HG02642 (cell line): ENCODE measurements around the gene ZNF771.
A peak's percentile ranks its signal among the peaks of the same experiment; 100 is the strongest.

ENCODE experiments used
- ATAC-seq: cut with Tn5 transposase; IDR thresholded peaks from one replicate; pipeline ENCODE4 v1.9.1; 2021; ENCODE audit warnings: mild to moderate bottlenecking; ENCODE audit not compliant: unreplicated experiment, poor library complexity

The ZNF771 gene

GRCh38 chr16:30407102-30407803 is at the start of gene ZNF771:
TSS of gene ZNF771 (plus strand) at chr16:30407606. CDS start at chr16:30408054, 448 bp downstream.
- peak; percentile 85 for ATAC-seq

DNA sequence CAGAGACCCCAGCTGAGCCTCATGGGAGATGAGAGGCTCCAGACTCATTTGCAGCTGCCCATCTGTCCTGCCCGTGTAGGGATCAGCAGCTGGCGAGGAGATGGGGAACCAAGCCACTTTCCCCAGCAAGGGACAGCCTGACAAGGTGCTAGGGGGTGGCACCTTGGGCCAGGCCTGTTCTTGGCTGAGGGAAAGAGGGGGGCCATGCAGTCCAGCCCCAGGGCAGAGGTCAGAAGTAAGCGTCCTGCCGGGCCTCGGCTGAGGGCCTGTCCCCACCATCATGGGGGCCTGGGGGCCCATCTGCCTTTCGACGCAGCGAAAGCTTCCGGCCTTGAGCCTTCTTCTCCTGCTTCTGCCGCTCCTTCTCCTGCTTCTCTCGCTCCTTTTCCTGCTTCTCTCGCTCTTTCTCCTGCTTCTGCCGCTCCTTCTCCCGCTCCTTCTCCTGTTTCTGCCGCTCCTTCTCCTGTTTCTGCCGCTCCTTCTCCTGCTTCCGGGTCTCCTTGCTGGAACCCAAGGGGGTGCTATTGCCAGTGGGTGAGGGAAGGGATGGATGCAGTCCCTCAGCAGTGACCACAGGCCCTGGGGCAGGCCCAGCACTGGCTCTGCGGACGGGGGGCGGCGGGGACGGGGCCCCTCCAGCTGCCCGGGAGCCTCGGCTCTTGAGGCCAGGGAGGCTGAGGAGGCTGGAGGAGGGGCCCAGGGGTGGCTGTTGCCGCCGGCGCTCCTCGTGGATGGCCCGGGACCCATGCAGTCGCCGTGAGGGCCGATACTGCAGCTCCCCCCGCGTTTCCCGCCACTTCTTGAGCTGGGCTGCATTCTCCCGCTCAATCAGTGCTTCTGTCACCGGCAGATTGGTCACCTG is 49.5 kb upstream of the ZNF771 start:
- no peak for ATAC-seq

DNA sequence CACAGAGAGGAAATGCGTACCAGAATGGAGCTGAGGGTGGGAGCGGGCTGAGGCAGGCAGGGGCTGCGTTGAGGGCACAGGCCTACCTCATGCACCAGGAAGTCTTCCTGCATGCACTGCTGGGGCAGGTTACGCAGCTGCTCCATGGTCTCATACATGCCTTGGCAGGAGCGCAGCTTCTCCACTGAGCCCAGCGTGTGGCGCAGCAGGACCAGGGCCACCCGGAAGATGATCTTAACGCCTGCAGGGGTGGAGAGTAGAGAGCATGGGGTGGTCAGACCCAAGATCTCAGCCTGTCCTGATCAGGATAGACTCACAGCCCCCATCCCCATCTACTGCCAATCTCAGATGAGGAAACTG is 48.8 kb upstream of the ZNF771 start:
- no peak for ATAC-seq

- no peak for ATAC-seq
Observed at GRCh38 chr16:30358990-30359870, 48.2 kb upstream of the ZNF771 start.

DNA sequence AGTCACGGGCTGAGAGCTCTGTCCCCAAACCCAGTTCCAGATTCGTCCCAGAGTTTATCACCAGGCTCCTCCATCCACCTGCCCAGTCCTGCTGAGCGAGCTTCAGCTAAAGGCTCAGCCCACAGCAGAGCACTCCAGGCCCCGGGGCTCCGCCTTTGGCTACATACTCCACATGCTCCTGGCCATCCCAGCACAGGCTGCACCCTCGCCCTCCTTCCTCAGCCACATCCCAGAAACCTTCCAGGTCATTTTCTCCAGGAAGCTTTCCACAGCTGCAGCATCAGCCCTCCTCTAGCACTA is 47.6 kb upstream of the ZNF771 start:
- no peak for ATAC-seq

GRCh38 chr16:30361180-30361579 is 46.2 kb upstream of the ZNF771 start:
- no peak for ATAC-seq

- no peak for ATAC-seq
Observed at GRCh38 chr16:30365200-30365599, 42.2 kb upstream of the ZNF771 start.

GRCh38 chr16:30366511-30366910 is 40.9 kb upstream of the ZNF771 start:
- ATAC-seq, result no peak

- no peak for ATAC-seq
Observed at GRCh38 chr16:30367349-30368009, 39.9 kb upstream of the ZNF771 start.

- ATAC-seq, result no peak
Observed at GRCh38 chr16:30368122-30368791, 39.1 kb upstream of the ZNF771 start.

- no peak for ATAC-seq
Observed at GRCh38 chr16:30368792-30369090, 38.7 kb upstream of the ZNF771 start.

DNA sequence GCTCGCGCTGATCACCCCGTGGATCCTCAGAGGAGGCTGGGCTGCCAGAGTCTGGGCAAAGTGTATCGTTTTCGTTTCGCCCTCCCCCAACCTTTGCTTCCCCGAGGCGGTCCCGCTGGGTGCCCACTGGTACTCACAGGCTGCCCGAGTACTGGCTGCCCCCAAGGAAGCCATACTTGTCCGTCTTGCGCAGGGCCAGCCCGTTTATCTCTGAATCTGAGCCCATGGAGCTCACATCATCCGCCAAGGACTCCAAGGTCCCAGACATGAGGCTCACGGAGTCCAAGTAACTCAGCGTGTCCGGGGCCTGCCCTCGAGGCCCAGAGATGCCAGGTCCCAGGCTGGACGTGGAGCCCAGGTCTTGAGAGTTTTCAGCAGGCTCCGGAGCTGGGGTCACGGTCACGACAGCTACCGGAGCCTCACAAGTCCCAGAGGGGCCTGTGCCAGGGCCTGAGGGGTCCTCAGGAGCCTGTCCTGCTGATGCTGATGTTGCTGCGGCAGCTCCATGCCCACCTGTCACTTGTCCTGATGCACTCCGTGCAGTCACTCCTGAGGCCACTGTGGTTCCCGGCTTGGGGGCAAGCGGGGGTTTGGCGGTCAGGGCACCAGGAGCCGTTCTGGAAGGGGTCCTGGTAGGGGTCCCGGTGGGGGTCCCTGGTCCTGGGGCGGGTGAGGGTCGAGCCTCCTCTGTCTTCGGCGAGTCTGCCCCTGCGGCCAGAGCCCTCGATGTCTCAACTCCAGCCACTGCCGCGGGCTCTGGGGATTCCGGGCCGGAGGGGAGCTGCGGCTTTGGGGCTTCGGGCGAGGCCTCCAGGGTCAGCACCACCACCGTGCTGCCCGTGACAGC is 38.1 kb upstream of the ZNF771 start:
- no peak for ATAC-seq

- no peak for ATAC-seq
Observed at GRCh38 chr16:30369938-30370455, 37.4 kb upstream of the ZNF771 start.

GRCh38 chr16:30370456-30371247 is 36.8 kb upstream of the ZNF771 start, which contains the start of gene TBC1D10B:
TSS of gene TBC1D10B (minus strand) at chr16:30370494. CDS start at chr16:30370183, 311 bp downstream.
- peak; percentile 81 for ATAC-seq

DNA sequence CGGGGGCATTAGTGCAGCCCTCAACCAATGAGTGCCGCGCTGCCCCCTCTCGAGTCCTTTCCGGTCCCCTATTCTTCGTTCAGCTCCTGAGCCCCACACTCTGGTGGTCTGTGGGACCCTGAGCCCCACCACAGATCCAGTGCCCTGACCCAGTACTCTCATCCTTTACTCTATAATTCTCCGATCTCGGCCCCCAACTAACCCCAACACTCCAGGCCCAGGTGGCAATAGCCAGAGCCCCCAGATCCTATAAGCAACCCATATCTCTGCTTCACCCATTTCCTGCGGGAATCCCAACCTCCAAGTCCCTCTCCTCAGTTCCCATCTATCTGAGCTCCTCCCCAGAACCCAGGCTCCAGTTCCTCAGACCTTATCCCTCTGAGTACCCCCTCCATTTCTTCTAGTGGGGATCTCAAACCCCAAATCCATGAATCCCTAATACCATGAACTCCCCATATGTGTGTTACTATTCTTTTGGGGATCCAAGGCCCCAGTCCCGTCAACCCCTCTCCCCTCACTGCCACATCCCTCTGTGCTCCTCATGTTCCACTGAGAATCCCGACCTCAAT is 36.1 kb upstream of the ZNF771 start:
- ATAC-seq, result no peak

DNA sequence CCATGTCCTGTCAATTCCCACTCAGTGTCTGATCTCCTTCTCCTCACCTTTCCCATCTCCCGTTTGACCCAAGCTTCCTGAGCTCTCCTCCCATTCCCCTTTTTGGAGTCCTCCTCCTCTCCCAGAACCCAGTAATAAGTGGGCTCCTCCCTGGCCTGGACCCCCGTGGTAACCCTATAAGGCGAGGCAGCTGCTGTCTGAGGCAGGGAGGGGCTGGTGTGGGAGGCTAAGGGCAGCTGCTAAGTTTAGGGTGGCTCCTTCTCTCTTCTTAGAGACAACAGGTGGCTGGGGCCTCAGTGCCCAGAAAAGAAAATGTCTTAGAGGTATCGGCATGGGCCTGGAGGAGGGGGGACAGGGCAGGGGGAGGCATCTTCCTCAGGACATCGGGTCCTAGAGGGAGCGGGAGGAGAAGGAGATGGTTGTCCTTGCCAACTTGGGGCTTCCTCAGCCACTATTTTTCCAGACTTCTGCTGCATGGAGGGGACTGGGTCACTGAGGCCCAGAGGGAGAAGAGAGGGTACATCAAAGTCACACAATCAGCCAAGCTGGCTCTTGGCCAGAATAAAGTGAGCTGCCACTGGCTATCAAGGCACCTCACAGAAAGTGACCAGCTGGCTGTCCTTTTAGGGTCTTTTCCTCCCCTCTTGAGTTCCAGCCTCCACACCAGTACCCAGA is 35.2 kb upstream of the ZNF771 start:
- ATAC-seq, result no peak

- ATAC-seq, result no peak
Observed at GRCh38 chr16:30372725-30373124, 34.7 kb upstream of the ZNF771 start.
